GM21786 (cell line): Measurements from ENCODE around the gene SLMAP.

Experiments
- ATAC-seq: cut with Tn5 transposase; IDR thresholded peaks from one replicate; pipeline ENCODE4 v1.9.1; 2021; ENCODE audit not compliant: unreplicated experiment

Gene SLMAP

GRCh38 chr3:57889807-57890206 is 133.7 kb downstream of the SLMAP start:
- ATAC-seq = no peak

- no peak for ATAC-seq
Observed at GRCh38 chr3:57890874-57891273, 134.8 kb downstream of the SLMAP start.

GRCh38 chr3:57892423-57892822 is 136.3 kb downstream of the SLMAP start:
- ATAC-seq = no peak

- no peak for ATAC-seq
Observed at GRCh38 chr3:57893156-57893555, 137.0 kb downstream of the SLMAP start.

GRCh38 chr3:57893668-57894067 is 137.6 kb downstream of the SLMAP start:
- ATAC-seq = no peak

- no peak for ATAC-seq
Observed at GRCh38 chr3:57896031-57896430, 139.9 kb downstream of the SLMAP start.

GRCh38 chr3:57896691-57897090 is 140.6 kb downstream of the SLMAP start:
- ATAC-seq = no peak

GRCh38 chr3:57900786-57901185 is 144.7 kb downstream of the SLMAP start:
- ATAC-seq = no peak

- ATAC-seq = no peak
Observed at GRCh38 chr3:57903124-57903890, 147.2 kb downstream of the SLMAP start.

GRCh38 chr3:57910990-57911389 is 154.9 kb downstream of the SLMAP start:
- no peak for ATAC-seq

GRCh38 chr3:57911593-57911992 is 155.5 kb downstream of the SLMAP start:
- ATAC-seq = no peak

GRCh38 chr3:57917601-57918000 is 161.5 kb downstream of the SLMAP start:
- ATAC-seq = no peak

- ATAC-seq = no peak
Observed at GRCh38 chr3:57918123-57918837, 162.2 kb downstream of the SLMAP start.

GRCh38 chr3:57919987-57920386 is 163.9 kb downstream of the SLMAP start:
- ATAC-seq = no peak

- no peak for ATAC-seq
Observed at GRCh38 chr3:57923101-57923500, 167.0 kb downstream of the SLMAP start.

- no peak for ATAC-seq
Observed at GRCh38 chr3:57923752-57924151, 167.6 kb downstream of the SLMAP start.

GRCh38 chr3:57927166-57927565 is 171.1 kb downstream of the SLMAP start:
- ATAC-seq = no peak

- ATAC-seq = no peak
Observed at GRCh38 chr3:57927916-57928315, 171.8 kb downstream of the SLMAP start.

- ATAC-seq = no peak
Observed at GRCh38 chr3:57928511-57928910, 172.4 kb downstream of the SLMAP start.

GRCh38 chr3:57929988-57930387 is 173.9 kb downstream of the SLMAP start:
- ATAC-seq = no peak

GRCh38 chr3:57933602-57934001 is 177.5 kb downstream of the SLMAP start:
- no peak for ATAC-seq

- ATAC-seq = no peak
Observed at GRCh38 chr3:57934373-57934772, 178.3 kb downstream of the SLMAP start.
